HG03060 (cell line): ENCODE results near the gene FAM168A.

ENCODE experiments used
- ATAC-seq: cut with Tn5 transposase; IDR thresholded peaks from one replicate; pipeline ENCODE4 v1.9.1; 2021; ENCODE audit warnings: low read depth, moderate number of reproducible peaks; ENCODE audit not compliant: unreplicated experiment

Gene FAM168A

GRCh38 chr11:73597956-73598718 lies at the start of gene FAM168A:
Gene FAM168A (minus strand): TSS chr11:73598112. CDS start chr11:73468474, 129,638 bp downstream.
- peak; percentile 58 for ATAC-seq

DNA sequence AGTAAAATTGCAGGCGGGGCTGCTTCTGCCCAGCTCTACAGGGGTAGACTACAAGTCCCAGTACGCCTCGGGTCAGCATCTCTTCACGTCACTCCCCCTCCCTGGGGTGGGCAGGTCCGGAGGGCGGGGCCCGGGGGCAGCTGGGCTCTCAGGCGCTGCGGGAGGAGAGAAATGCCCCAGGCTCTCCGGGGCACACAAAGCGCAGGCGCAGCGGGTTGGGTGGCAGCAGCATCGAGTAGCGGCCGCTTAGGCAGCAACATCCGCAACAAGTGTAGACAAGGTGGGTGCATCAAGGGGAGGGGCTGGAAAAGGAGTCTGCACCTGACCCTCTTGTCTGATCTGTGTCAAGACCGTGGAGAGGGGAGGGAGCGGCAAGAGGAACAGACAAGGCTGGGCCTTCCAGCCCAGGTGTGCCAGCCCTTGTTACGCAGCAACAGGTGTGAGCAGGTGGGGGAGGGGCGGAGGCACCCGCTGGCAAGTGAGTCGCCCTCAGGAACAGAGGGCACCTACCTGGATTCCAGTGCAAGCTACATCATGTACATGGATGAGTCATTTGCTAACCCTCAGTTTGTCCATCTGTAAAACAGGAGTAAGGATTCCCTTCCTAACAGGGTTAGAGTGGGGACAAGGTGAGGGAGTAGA lies 49.7 kb upstream of the FAM168A start:
- ATAC-seq, result no peak

DNA sequence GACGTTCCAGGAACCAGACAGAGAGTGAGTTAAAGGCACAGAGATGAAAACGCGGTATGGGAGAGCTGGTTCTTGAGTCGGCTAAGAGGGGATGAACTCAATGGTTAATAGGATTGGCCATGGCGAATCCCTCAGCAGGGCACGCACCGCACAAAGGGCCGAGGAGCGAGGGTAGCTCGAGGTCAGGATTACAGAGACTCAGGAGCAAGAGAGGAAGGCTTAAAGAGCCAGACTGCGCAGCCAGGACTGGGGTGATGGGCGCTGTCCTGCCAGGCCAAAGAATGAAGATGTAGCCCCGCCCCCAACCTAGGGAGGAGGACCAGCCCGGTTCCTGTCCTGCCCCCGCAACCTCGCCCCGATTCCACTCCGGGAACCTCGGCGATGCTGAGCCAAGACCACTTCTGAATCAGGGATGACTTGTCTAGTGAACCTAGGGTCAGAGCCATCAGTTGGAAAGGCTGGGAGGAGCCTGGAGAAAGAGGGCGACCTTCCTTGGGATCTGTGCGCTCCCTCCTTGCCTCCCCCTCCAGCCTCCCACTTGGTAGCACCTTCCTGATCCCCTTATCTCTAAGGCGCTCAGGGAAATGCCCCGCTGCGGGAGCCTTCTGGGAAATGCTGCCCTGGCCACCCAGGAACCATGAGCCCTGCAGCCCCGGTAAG lies 48.2 kb upstream of the FAM168A start, which contains the start of gene PLEKHB1:
Gene PLEKHB1, plus strand, starts transcription at position 610 of the 660 bp plus-strand sequence. Its CDS starts 28 bp downstream, at position 638.
- no peak for ATAC-seq

- ATAC-seq, result no peak
Observed at GRCh38 chr11:73645121-73645969, 47.4 kb upstream of the FAM168A start.

- no peak for ATAC-seq
Observed at GRCh38 chr11:73641668-73642067, 43.8 kb upstream of the FAM168A start.

- no peak for ATAC-seq
Observed at GRCh38 chr11:73640592-73640991, 42.7 kb upstream of the FAM168A start.

- ATAC-seq, result no peak
Observed at GRCh38 chr11:73637012-73637411, 39.1 kb upstream of the FAM168A start.

GRCh38 chr11:73636249-73636648 lies 38.3 kb upstream of the FAM168A start:
- no peak for ATAC-seq

DNA sequence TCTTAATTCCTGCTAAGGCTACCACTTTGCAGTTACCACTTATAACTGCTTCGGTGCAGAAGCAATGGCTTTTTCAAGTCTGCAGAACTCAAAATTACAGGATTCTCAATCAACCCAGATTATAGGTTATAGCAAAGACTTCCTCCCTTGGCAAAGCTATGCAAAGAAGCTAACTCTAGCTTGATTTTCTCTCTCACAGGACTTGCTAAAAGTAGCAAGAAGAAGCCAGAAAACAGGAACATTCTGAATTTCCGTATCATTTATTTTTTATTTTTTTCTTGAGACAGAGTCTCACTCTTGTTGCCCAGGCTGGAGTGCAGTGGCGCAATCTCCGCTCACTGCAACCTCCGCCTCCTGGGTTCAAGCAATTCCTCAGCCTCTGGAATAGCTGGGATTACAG lies 37.8 kb upstream of the FAM168A start:
- no peak for ATAC-seq

DNA sequence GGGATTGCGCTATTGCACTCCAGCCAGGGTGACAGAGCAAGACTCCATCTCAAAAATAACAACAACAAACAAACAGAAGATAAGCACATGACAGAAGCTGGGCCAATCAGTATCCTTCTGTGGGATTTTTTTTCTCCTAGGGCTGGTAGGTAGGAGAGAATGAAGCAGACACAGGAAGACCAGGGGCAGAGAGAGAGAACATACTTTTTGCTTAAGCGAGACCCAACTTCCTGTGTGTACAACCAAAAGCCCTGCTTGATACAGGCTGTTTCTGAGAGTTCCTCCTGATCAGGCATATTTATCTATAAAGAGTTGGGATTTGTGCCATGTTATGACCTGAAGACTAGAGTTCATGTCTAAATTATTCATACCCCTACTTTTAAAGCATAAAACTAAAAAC lies 36.1 kb upstream of the FAM168A start:
- ATAC-seq, result no peak

DNA sequence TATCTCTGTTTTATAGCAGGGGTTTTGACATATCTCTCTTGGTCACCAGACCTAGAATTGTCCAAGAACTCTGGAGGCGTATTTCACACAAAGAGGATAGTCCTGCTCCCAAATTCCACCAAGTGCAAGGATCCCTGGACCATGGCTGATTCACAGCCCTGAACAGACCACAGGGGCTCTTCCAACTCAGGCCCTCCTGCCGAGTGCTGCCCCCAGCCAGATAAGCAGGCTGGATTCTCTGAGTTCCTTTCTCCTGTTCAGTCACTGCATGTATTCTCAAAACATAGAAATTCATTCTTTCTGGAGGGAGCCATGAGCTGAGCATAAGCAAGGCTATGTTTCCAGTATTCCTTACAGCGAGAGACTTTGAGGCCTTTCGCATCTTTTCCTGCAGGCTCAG lies 35.1 kb upstream of the FAM168A start:
- ATAC-seq, result no peak

DNA sequence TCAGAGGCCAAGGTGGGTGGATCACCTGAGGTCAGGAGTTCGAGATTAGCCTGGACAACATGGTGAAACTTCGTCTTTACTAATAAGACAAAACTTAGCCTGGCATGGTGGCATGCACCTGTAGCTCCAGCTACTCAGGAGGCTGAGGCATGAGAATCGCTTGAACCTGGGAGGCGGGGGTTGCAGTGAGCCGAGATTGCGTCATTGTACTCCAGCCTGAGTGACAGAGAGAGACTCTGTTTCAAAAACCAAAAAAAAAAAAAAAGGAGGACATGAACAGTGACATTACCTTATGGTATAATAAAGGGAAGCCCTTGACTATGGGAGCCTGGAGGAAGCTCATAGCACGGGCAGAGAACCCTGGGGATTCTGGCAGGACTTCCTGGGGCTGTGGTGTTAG lies 32.0 kb upstream of the FAM168A start:
- ATAC-seq, result no peak

- no peak for ATAC-seq
Observed at GRCh38 chr11:73625696-73626318, 27.9 kb upstream of the FAM168A start.

GRCh38 chr11:73623686-73624085 lies 25.8 kb upstream of the FAM168A start:
- ATAC-seq, result no peak

DNA sequence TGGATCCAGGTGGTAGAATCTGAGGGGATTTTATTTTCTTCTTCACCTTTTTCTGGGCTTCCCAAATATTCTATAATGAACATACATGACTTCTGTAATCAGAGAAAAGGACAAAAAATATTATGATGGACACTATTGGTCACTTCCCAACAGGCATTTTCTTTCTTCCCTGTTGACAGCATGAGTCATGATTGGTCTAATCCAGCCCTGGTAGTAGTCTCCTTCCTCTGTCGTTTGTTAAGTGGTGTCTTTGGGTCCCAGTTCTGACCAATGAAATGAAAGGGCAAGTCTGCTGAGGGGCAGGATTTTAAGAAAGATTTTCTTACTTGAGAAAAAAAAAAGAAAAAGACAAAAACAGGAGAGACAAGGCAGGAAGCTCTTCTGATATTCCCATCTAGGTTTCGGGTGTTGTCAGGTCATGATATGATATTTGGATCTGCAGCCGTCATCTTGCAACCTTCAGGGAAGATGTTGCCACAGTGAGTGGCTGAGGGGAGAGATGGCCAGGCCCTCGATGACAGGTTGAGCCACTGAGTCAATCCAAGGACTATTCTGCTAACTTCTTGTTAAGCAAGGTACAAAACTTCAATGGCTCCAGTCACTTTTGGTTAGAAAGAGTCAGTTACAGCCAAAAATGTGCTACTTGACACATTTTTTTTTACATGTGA lies 25.1 kb upstream of the FAM168A start:
- no peak for ATAC-seq

DNA sequence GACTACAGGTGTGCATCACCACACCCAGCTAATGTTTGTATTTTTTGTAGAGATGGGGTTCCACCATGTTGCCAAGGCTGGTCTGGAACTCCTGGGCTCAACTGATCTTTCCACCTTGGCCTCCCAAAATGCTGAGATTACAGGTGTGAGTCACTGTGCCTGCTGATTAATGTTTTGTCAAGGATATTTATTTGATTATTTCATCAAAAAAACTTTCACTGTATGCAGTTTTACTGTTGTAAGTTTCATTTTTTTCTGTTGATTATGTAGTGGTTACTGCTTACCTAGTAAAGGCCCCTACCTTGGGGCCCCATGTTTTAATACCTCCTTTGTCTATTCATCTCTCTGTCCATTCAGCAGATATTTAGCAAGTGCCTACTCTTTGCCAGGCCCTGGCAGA lies 16.7 kb upstream of the FAM168A start:
- no peak for ATAC-seq

- no peak for ATAC-seq
Observed at GRCh38 chr11:73612601-73613140, 14.8 kb upstream of the FAM168A start.

DNA sequence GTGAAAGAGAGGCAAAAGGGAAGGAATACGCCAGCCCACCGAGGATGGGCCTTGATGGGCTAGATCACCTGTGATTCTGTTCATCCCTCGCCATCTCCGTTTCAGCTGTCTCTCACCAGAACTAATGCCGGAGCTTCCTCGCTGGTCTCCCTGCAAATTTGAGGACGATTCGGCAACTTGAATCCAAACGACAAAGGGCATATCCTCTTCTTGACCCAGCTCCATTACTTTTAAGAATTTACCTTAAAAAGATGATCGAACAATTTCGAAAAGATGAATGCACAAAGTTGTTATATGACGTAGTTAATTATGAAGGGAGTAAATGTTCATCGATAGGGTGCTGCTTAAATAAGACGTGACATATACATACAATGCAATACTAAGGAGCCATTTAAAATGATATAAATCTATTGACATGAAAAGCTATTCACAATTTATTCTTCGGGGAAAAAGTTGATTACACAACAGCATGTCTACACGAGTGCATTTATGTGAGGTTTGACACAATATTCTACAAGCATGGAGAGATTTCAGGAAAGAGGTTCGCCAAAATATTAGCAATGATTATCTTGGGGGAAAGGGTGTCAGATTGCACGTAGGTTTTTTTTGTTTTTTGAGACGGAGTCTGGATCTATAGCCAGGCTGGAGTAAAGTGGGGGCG lies 937 bp upstream of the FAM168A start:
- ATAC-seq, result no peak
